GM04504 (cell line): ENCODE measurements around the gene RAD51B.

Experiments
- DNase-seq: peaks from one replicate; pipeline ENCODE4 v3.0.0-alpha.2; 2012; ENCODE audit warnings: low read depth

The RAD51B gene

GRCh38 chr14:68730348-68730747, 910.8 kb downstream of the RAD51B start:
- DNase-seq: no peak

DNA sequence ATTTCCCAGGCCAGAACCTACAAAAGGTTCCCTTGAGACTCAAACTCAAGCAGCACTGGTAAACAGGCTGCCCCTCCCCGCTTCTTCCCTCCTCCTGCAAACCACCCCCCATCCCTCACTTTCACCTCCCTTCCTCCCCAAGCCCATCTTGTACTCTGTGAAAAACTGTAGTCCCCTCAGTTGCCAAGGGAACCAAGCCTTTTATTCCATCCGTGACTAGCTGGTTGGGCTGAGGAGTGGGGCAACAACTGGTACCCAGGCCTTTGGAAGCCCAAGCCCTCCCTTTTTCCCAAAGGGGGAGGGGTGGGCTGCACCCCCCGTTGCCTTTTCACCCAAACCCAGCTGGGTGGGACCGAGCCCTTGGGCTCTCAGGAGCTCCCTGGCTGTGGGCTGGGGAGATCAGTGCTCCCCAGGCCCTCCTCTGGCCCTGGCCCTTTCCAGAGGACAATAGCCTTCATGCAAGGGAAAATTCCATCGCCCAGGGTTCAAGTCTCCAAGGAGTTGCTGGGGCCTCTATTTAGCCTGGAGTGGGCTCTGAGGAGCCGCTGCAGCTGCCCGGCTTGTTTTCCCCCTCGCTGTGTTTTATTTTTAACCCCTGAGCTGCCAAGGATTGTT, 911.3 kb downstream of the RAD51B start:
- no peak for DNase-seq

GRCh38 chr14:68733086-68733914, 913.7 kb downstream of the RAD51B start:
- no peak for DNase-seq

GRCh38 chr14:68734231-68734732, 914.7 kb downstream of the RAD51B start:
- DNase-seq: no peak

DNA sequence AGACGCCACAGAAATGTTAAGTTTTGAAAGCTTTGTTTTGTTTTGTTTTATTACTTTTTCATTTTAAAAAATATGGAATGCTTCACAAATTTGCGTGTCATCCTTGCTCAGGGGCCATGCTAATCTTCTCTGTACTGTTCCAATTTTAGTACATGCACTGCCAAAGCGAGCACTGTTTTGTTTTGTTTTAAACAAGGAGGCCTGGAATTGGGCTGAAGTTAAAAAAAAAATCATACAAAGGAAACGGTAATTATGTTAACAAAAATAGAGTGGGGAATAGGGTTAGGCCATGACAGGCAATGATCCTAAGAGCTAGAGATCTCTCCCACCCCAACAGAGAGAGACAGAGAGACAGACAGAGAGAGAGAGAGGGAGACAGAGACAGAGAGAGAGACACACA, 916.3 kb downstream of the RAD51B start:
- no peak for DNase-seq

- DNase-seq: no peak
Measured at GRCh38 chr14:68736471-68736871, 916.9 kb downstream of the RAD51B start.

DNA sequence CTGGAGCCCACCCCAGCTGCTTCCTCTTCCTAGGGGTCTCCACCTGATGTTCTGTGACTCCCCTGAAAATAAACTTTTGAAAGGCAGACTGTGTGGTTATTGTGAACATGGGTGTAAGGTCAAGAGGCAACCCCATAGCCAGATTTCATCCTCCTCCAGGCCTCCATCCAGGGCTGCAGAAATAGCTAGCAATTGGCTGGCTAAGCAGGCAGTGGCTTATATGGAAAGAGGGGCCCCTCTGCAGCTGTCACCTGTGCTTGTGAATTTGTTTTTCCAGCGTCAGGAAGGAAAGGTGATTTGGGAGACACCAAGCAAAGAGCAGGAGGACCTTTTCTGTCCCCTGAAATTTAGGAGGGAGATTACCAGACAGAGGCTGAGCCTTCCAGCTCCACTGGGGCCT, 917.5 kb downstream of the RAD51B start:
- no peak for DNase-seq

- DNase-seq: no peak
Measured at GRCh38 chr14:68738559-68738958, 919.0 kb downstream of the RAD51B start.

DNA sequence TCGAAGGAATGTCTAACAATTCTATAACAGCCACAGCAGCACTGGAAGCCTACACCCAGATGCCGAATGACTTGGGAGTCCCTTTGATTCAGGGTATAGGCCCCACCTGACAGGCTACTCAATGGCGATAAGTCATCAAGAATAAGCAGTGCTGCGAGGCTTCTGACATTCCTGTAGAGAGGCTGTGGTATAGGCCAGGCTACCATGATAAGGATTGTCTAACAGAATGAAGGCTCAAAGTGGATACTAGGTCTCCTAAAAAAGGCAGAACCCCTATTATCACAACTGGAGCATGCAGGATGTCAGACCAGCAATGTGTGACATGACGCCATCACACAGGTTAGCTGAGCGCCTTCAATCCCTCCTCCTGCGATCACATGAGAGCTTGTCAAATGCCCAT, 920.1 kb downstream of the RAD51B start:
- DNase-seq: no peak

- DNase-seq: no peak
Measured at GRCh38 chr14:68740788-68741476, 921.4 kb downstream of the RAD51B start.

DNA sequence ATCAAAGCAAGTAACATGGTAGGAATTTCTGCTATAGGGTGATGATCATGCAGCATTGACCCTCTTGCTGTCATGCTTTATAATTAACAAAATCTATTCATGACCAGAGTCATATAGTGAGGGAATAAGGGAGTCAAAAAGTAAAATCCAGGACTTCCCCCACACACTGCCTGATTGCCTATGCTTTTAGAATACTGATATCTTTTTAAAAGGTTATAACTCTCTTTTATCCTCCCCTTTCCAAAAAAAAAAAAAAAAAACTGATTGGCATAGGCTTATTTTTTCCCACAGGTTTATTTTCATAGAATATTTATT, 921.9 kb downstream of the RAD51B start:
- DNase-seq: no peak

DNA sequence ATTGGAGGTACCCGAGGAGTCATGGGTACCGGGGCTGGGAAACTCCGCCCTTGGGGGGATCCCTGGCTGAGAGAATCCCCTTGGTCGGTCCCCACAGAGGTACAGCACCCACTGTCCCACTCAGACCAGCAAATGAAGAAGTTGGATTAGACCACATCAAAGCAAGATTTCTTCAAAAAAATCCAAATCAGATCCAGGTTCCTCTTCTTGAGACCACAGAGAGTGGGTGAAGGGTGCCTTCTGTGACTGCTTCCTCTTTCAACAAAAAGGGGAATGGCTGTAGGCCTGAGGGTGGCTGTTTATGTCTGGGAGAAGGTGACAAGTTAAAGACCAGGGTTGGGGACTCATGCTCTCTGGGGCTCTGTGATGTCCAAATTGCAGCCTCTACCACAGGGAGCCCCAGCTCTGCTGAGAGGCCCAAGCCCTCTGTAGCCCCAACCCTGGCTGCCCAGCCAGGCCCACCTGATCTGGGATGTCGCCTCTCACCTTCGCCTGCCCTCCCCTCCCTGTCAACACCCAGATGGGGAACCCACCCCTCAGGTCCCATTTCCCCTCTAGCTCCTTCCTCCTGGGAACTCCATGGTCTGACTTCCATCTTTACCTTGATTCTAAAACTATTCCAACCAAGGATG, 922.4 kb downstream of the RAD51B start:
- no peak for DNase-seq

DNA sequence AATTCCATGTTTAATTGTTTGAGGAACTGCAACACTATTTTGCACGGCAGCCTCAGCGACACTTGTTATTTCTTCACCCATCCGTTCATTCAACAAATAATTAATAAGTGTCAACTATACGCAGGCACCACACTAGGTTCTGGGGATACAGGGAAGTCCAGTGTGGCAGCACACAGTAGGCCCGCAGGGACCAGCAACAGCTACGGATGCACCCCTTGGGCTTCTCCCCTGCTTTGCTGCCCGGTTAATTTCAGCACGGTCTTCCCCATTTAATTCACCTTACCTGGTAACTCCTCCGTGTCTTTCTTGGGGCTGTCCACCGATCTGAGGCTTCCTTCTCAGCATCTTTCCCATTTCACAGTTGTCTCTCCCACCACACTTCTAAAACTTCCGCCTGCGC, 925.0 kb downstream of the RAD51B start:
- no peak for DNase-seq

GRCh38 chr14:68747393-68747792, 927.8 kb downstream of the RAD51B start:
- no peak for DNase-seq

DNA sequence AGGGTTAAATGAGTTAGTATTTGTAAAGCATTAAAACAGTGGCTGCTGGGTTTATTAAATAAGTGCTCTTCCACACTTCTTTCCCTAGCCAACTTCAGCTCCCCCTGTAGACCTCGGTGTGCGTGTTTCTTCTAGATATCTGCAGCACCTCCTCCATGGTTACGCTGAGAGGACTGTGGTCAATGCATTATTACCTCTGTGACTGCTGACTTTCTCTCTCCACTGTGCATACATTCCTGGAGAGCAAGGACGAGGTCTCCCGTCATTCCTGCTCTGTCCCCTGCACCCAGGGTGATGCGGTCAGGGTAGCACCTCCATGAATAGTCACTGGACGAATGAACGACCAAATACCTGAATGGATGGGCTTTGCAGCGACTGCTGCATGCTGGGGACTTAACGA, 928.7 kb downstream of the RAD51B start:
- DNase-seq: no peak

- no peak for DNase-seq
Measured at GRCh38 chr14:68748691-68749090, 929.1 kb downstream of the RAD51B start.

- DNase-seq: no peak
Measured at GRCh38 chr14:68749487-68750475, 930.2 kb downstream of the RAD51B start.

- DNase-seq: no peak
Measured at GRCh38 chr14:68752271-68753006, 932.9 kb downstream of the RAD51B start.

DNA sequence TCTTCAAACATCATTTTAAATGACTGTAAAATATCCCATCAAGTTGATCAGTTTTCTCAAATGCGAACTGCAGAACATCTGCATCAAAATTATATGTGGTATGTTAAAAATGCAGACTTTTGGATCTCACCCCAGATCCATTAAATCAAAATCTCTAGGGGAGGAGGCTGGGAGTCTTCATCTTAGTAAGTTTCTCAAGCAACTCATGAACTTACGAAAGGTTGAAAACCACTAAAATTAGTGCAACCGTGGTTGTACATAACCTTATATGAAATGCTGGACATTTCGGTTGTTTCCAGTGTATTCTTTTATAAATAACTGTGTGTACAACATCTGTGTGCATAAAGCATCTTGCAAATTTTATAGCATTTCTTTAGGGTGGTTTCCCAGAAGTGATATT, 934.1 kb downstream of the RAD51B start:
- DNase-seq: peak; percentile 55

- DNase-seq: no peak
Measured at GRCh38 chr14:68755016-68755353, 935.4 kb downstream of the RAD51B start.

- DNase-seq: peak; percentile 60
Measured at GRCh38 chr14:68756000-68756481, 936.5 kb downstream of the RAD51B start.
